ENCODE measurements around the gene RBM10. TPM values are rescaled to one million over a fixed set of nuclear protein-coding genes. Genes with fewer than 3 reads are reported as not detected.

The RBM10 gene
- total RNA-seq, 1 experiment from 2014 or later: 55.8 TPM

GRCh38 chrX:47129899-47130358 lies 15.1 kb upstream of the RBM10 start:
- no peak for DNase-seq
- no CpG with 5 or more reads among the region's 11 CpGs for WGBS (ENCODE audit: extremely low coverage, insufficient read length, low lambda C conversion rate)
- H4K91ac ChIP-seq (ENCODE audit: insufficient read length, low read depth, low read length): no peak overlapping the region

More at GRCh38 chrX:47129899-47130358, 15.1 kb upstream of the RBM10 start:
- no peak overlapping the region for H4K8ac ChIP-seq (replicated peaks; ENCODE audit: insufficient read length, low read depth, low read length)
- no peaks in the 10 kb centered on the region; the same call in 1 of the 2 replicates for H3K27me3 Mint-ChIP-seq (ENCODE audit: low read depth)
- H3K4ac ChIP-seq (ENCODE audit: low read depth, low read length): no peak overlapping the region
- peak overlapping the region; percentile 63 for H3K4me2 ChIP-seq (ENCODE audit: insufficient read depth, insufficient read length, low read length)
- no peak overlapping the region for H3K27ac ChIP-seq (ENCODE audit: insufficient read length, low read depth, low read length)
- no peak overlapping the region for H2BK12ac ChIP-seq (ENCODE audit: insufficient read length, low read depth, low read length)
- H3K79me2 ChIP-seq (ENCODE audit: insufficient read depth, low read length): no peaks in the 10 kb centered on the region
- no peak overlapping the region for H2AK5ac ChIP-seq (ENCODE audit: insufficient read length, low read length)
- no peak overlapping the region for H2AFZ ChIP-seq (ENCODE audit: low read length)
- no peaks in the 10 kb centered on the region for H3K4me1 ChIP-seq (ENCODE audit: insufficient read depth, low read length)
- H2BK20ac ChIP-seq (ENCODE audit: low read depth, low read length, poor library complexity, severe bottlenecking): no peak overlapping the region
- H2BK120ac ChIP-seq (ENCODE audit: low read depth, low read length, poor library complexity, severe bottlenecking): no peak overlapping the region
- no peak overlapping the region for H3K9ac ChIP-seq (ENCODE audit: extremely low read depth, insufficient read length, low read length)
- H3T11ph ChIP-seq (ENCODE audit: low read length): no peak overlapping the region
- no peaks in the 10 kb centered on the region for H3K4me1 Mint-ChIP-seq
- no peak overlapping the region for H3K18ac ChIP-seq (ENCODE audit: insufficient read length, low read depth, low read length)
- H4K20me1 ChIP-seq (ENCODE audit: control insufficient read depth, insufficient read depth, insufficient read length): no peaks in the 10 kb centered on the region
- H3K9me3 ChIP-seq (ENCODE audit: control insufficient read depth, low read depth, low read length): peaks cover 14% of the 10 kb centered on the region
- no peak overlapping the region for H3K23ac ChIP-seq (ENCODE audit: insufficient read length, low read depth, low read length)
- H3K4me3 Mint-ChIP-seq: peak overlapping the region; percentile 93 to 94
- H3K9me3 Mint-ChIP-seq: peaks cover 55 to 59% of the 10 kb centered on the region in 2 experiments
- no peak overlapping the region for H3K27ac Mint-ChIP-seq
- H4K5ac ChIP-seq (ENCODE audit: insufficient read length, low read depth, low read length): no peak overlapping the region
- H2BK5ac ChIP-seq (ENCODE audit: insufficient read length, low read length): no peak overlapping the region
- H2BK15ac ChIP-seq (ENCODE audit: low read depth, low read length): no peak overlapping the region
- TF ChIP-seq CTCF (conservative IDR thresholded peaks at IDR 0.05): no peak
- H3K23me2 ChIP-seq (ENCODE audit: insufficient read length, low read depth, low read length, poor library complexity, severe bottlenecking): no peaks in the 10 kb centered on the region
- no peak overlapping the region for H3K14ac ChIP-seq (ENCODE audit: insufficient read depth, low read length)
- H3K79me1 ChIP-seq (ENCODE audit: insufficient read depth, low read depth, low read length, poor library complexity, severe bottlenecking): no peaks in the 10 kb centered on the region
- no peak overlapping the region for H3K56ac ChIP-seq (ENCODE audit: insufficient read length, low read depth, low read length)
- H3K27me3 ChIP-seq (ENCODE audit: insufficient read depth, low read length): no peaks in the 10 kb centered on the region
- peaks cover 0 to 2% (median 0%) of the 10 kb centered on the region in 3 experiments; a peak in 1 of 7 replicates for H3K36me3 Mint-ChIP-seq (ENCODE audit: insufficient read depth in 1 of 3, low read depth in 3 of 3)
